ENCODE data around the gene BARX1. TPM values are rescaled to one million over a fixed set of nuclear protein-coding genes. Genes with fewer than 3 reads are reported as not detected.

Gene BARX1
- total and polyA plus RNA-seq, 9 of the 15 experiments (the other 6 are each of a cell fraction or from before 2014, with no cell fraction given): 0.11 to 0.14 TPM; not detected in 7

DNA sequence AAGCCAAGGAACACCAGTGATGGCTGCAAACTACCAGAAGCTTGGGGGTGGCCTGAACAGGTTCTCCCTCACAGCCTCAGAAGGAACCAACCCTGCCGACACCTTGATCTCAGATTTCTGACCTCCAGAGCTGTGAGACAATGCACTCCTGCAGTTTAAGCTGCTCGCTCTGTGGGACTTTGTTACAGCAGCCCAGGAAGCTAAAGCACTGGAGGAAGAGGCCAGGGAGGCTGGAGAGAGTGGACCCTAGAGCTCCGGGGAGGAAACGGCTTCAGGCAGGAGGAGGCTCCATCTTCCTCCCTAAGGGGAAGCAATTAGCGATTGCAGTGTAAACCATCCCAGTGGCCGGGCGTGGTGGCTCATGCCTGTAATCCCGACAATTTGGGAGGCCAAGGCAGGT is 25.1 kb downstream of the BARX1 start (continued):
- no peak for TF ChIP-seq DIDO1 (tag; IDR thresholded peaks at IDR 0.05; ENCODE audit: low read depth)
- TF ChIP-seq NR4A1 (CRISPR knock-in tag; IDR thresholded peaks at IDR 0.05): no peak
- TF ChIP-seq NR4A1 (tag; IDR thresholded peaks at IDR 0.05): no peak
- TF ChIP-seq NCOA6 (IDR thresholded peaks at IDR 0.05): no peak
- TF ChIP-seq CCAR2 (IDR thresholded peaks at IDR 0.05; ENCODE audit: low read depth, low read length): no peak

GRCh38 chr9:93929231-93929630 is 25.9 kb downstream of the BARX1 start:
- no peak overlapping the region for H2AFZ ChIP-seq (ENCODE audit: low read depth, low read length)
- intact Hi-C loops (cut with micrococcal nuclease): no loop called here
- no peak for FAIRE-seq
- peaks cover 12 to 68% of the 10 kb centered on the region in 2 experiments; a peak in 4 of 5 replicates for H3K27me3 ChIP-seq (ENCODE audit: control insufficient read depth in 2 of 2, insufficient read depth in 2 of 2, low read length in 2 of 2)
- in situ Hi-C loops (cut with MboI): no loop called here
- H3K27ac ChIP-seq (ENCODE audit: extremely low read depth, low read depth, low read length): no peak overlapping the region
- no TSS peak for BruUV-seq (replicated peaks)
- ChIA-PET POLR2A (no interaction called here), CTCF (ENCODE audit: low intra/inter-chr PET ratio) (no interaction called here)
- H3K9me1 ChIP-seq (ENCODE audit: control insufficient read depth, insufficient read depth, low read length): peaks cover 9% of the 10 kb centered on the region
- H3K36me3 ChIP-seq (ENCODE audit: control insufficient read depth, insufficient read depth, low read length): no peaks in the 10 kb centered on the region
- ATAC-seq: no peak
- TF ChIP-seq ZNF282 (CRISPR knock-in tag; IDR thresholded peaks at IDR 0.05) (no peak), DDX20 (tag; IDR thresholded peaks at IDR 0.05; ENCODE audit: low read depth) (no peak), E2F8 (IDR thresholded peaks at IDR 0.05; ENCODE audit: low read depth, partially characterized antibody) (no peak), NUFIP1 (IDR thresholded peaks at IDR 0.05; ENCODE audit: partially characterized antibody) (no peak), ZNF408 (CRISPR knock-in tag; IDR thresholded peaks at IDR 0.05; ENCODE audit: low read depth) (no peak), SMAD2 (IDR thresholded peaks at IDR 0.05; ENCODE audit: low read depth, low read length) (no peak), ATF3 (IDR thresholded peaks at IDR 0.05) (no peak), ATF3 (CRISPR knock-in tag; conservative IDR thresholded peaks at IDR 0.05) (no peak)
- no peaks in the 10 kb centered on the region; the same call in 1 of the 2 replicates for H4K20me1 ChIP-seq (replicated peaks; ENCODE audit: control insufficient read depth, insufficient read depth, low read length)
- no peak overlapping the region for H3K4me2 ChIP-seq (ENCODE audit: insufficient read depth, low read length)
- H3K4me1 ChIP-seq (replicated peaks in 1 of 2; ENCODE audit: control insufficient read depth in 2 of 2, insufficient read depth in 2 of 2, low read length in 2 of 2): no peaks in the 10 kb centered on the region
- no peaks in the 10 kb centered on the region for H3K9me3 ChIP-seq (replicated peaks; ENCODE audit: control insufficient read depth, insufficient read depth, low read depth, low read length)
- DNase-seq (ENCODE audit: extremely low read depth in 1 of 4, low spot score in 3 of 4): no peak
- H3K9ac ChIP-seq (ENCODE audit: insufficient read depth in 1 of 2, low read depth in 2 of 2, low read length in 2 of 2): no peak overlapping the region
- no peak overlapping the region for H3K4me3 ChIP-seq
- 0% methylated on average over 1 of the region's 1 CpG for WGBS (ENCODE audit: insufficient coverage, low coverage, missing lambda C conversion rate)
- no peaks in the 10 kb centered on the region for H3K79me2 ChIP-seq (ENCODE audit: control insufficient read depth, insufficient read depth, low read length)
